GM18499 (cell line): ENCODE data around the gene TMEM132C.

Experiments used
- ATAC-seq: cut with Tn5 transposase; IDR thresholded peaks from one replicate; pipeline ENCODE4 v1.9.1; 2021; ENCODE audit warnings: moderate number of reproducible peaks; ENCODE audit not compliant: insufficient read depth, unreplicated experiment

TMEM132C gene

GRCh38 chr12:128543460-128543859, 276.5 kb downstream of the TMEM132C start:
- no peak for ATAC-seq

DNA sequence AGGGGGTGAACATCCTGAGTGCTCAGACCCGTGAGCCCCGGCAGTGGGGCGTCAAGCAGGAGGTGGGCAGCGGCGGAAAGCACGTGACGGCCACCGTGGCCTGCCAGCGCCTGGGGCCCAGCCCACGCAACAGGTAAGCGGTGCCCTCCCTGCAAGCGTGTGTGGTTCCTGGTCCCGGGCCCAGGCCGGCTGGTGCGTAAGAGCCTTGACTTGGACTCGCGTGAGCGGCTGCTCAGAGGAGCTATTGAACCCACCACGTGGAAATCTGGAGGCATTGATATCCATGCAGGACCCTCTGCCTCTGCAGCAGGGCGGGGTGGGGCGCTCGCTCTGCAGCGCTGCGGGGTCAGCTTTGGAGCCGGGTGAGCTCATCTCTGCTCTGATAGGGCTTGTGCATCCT, 277.0 kb downstream of the TMEM132C start:
- no peak for ATAC-seq

GRCh38 chr12:128548949-128549348, 282.0 kb downstream of the TMEM132C start:
- ATAC-seq = no peak

GRCh38 chr12:128549601-128550218, 282.7 kb downstream of the TMEM132C start:
- no peak for ATAC-seq

GRCh38 chr12:128551266-128551665, 284.3 kb downstream of the TMEM132C start:
- no peak for ATAC-seq

DNA sequence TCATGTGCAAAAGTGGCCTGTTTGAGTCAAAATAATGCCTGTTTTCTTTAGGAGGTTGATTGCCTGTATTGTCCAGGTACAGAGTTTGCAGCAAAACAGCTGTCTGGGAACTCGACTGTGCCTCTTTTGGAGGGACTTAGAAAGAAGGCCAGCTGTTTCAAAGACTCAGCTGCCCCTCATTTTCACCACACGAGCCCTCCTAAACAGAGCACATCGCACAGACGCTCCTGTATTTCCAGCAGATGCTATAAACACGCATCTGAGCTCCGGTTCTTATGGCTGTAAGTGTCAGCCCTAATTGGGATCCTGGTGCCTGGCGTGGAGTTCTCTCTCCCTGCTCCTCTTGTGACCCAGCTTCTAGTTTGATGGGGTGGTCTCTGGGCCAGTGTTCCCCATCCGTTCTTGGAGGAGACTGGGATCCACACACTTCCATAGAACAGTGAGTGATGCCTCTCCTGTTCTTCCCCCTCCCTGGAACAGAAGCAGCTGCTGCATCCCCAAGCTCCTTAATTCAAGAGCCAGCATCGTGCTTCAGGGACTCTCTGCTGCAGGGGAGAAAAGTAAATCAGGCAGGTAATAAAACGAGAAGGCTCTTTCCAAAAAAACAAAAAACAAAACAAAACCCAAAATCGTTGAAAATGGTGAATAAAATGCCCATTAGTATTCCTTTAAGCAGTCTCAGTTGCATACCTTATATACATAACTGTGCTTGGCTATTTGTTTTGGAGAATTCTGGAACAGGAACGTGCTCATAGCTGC, 287.8 kb downstream of the TMEM132C start:
- ATAC-seq = no peak

- no peak for ATAC-seq
Observed at GRCh38 chr12:128557231-128557630, 290.3 kb downstream of the TMEM132C start.

- ATAC-seq = no peak
Observed at GRCh38 chr12:128564956-128565355, 298.0 kb downstream of the TMEM132C start.

DNA sequence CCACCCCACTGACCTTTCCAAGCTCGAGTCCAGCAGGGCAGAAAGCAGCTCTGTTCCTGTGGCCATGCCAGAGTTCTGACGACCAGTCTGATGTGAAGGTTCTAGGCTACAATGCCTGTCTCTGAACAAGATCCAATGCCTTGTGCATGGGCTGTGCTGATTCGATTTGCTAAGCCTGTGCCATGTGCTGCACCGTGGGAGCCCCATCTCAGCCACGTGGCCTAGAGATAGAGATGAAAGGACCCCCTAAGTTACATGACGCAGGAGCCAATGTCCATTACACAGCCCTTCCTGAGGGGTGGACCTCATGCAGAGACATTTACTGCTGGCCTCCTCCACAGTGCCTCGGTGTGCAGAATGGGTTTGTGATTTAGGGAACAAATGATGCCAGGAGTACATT, 300.8 kb downstream of the TMEM132C start:
- no peak for ATAC-seq

DNA sequence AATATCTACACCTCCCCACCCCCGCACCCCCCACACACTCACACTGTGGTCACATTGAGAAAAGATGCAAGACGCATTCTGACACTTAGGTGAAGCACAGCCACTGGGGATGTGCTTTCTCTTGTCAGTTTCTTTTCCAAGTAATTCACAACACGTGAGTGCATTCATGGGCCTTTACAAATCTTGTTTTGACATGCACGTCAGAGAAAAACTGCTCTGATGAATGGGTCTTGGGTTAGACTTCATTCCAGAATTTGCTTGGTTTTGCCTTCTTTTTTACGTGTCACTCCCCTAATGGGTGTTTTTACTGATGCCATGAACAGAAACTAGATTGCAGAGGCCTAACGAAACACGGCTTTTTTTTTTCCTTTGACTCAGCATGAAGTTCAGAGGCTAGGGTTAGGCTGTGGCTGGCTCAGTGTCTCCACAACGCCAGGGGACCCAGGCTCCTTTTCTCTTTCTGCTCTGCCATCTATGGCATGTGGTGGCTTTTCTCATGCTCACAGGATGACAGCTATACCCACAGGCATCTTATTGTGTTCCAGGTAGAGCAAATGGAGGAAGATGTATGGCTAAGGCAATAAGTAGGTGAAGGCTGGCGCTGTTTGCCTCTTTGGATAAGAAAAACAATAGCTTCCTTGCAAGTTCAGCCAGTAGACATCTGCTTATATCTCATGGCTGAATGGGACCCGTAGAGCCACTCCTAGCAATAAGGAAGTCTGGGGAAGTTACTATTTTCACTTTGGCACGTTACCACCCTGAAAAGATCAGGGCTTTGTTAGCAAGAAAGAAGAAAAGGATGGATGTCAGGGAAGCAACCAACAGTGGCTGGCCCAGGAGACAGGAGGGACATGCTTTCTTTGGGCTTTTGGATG, 303.5 kb downstream of the TMEM132C start:
- peak; percentile 76 for ATAC-seq

GRCh38 chr12:128571906-128572810, 305.2 kb downstream of the TMEM132C start:
- ATAC-seq = no peak

DNA sequence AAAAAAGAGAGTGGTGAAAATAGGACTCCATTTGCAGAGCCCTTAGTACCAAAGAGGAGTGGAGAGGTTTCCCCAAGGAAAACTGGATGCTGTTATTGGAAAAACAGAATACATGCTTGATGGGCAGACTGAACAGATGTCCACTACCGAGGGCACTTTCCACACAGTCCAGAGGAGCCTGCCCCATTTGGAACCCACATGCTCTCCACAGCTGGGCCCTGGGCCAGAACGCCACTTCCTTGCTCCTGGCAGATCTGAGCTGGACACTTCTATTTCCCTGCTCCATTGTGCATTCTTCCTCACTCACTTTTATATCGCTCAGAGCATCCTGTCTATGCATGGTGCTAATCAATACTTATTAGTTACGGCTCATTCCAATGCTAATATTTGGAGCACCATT, 306.9 kb downstream of the TMEM132C start:
- no peak for ATAC-seq

DNA sequence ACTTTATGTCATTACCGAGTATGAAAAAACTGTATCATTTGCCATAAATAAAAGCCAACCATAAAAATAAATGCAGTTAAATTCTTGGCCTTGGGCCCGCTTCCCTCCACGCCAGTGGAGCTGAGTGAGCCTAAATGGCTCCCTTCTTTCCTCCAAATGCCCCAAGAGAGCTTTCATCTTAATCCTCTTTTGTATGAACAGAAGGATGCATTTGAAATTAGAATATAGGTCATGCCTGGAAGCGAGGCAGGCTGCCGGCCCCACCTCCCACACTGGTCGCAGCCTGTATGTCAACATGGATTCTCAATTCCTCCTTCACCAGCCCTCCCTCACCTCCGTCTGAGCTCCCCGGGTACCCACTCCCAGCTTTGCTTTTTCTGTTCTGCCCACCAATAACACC, 311.1 kb downstream of the TMEM132C start:
- no peak for ATAC-seq

DNA sequence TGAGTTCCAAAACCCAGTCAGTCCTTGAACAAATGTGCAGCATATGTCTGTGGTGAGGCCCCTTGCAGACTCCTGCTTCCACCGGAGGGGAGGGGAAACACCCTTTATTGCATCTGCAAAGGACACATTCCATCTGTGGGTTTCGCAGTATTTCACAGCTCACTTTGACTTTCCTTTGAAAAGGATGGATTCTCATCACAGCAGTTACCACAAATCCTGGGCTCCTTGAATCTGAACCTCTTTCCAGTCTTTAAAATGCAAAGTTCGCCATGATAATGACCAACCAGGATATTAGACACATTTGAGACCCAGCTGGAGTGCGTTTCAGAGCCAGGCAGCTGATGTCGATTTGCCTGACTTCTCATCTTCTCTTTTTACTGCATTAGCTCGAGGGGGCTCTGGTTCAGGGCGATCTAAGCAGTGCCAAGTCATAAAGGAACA, 314.4 kb downstream of the TMEM132C start:
- no peak for ATAC-seq

DNA sequence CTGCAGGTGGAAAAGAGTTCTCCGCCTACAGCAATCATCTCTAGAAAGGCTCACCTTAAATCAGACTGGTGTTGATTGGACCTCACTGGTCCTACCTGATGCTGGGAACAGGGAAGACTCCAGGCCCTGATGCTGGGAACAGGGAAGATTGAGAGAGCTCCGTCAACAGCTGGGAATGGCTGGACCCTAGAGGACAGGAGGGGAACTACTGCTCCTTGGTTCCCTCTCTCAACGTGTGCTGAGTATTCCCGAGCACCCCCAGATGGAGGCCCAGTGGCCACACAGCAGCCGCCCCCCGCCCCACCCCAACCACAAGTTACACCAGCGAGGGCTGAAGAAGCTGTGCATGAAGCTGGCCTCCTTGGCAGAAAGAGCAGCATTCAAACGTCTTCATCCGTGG, 316.5 kb downstream of the TMEM132C start:
- no peak for ATAC-seq

- no peak for ATAC-seq
Observed at GRCh38 chr12:128586451-128587029, 319.6 kb downstream of the TMEM132C start.

DNA sequence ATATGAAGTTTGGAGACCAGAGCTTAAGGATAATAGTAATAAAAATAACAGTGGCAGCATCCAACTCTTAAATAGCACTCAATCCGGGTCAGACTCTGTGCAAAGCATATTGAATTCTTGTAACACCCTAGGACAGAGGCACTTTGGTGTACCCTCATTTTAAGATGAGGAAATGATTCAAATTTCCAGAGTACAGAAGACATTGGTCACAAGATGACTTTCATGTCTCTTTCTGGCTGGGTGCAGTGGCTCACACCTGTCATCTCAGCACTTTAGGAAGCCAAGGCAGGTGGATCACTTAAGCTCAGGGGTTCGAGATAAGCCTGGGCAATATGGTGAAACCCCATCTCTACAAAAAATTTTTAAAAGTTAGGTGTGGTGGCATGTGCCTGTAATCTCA, 320.9 kb downstream of the TMEM132C start:
- ATAC-seq = no peak

- no peak for ATAC-seq
Observed at GRCh38 chr12:128592220-128592744, 325.3 kb downstream of the TMEM132C start.

- no peak for ATAC-seq
Observed at GRCh38 chr12:128594521-128594920, 327.6 kb downstream of the TMEM132C start.
